GM12873 (cell line): ENCODE results near the gene CAV1.

Experiments used
- TF ChIP-seq, protein P1 (sequence below): IDR thresholded peaks from 2 replicates; pipeline ENCODE4 v1.5.1; 2012; ENCODE audit warnings: low read depth, mild to moderate bottlenecking, moderate library complexity, low read length, control low read depth; ENCODE audit not compliant: insufficient read depth; ENCODE audit errors: missing control alignments

The CAV1 gene

DNA sequence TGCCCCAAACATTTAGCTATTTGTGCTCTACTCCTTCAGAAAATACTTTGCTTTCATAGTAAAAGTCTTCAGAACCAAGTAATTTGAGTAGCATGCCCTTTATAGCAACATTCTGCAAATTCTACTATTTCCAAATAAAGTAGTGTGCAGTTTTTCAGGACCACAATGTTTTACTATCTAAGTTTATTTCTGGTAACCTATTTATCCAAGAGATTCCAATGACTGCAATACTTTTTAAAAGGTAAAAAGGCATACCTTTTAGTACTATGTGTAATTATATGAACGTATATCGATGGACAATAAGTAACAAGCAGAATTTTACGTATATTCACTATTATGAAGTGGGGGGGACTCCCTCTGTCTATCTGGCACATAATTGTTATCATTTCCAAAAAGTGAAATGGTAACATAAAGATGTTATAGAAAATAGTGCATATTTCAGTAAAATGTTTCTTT is 32.2 kb upstream of the CAV1 start:
- TF ChIP-seq, protein P1, sequence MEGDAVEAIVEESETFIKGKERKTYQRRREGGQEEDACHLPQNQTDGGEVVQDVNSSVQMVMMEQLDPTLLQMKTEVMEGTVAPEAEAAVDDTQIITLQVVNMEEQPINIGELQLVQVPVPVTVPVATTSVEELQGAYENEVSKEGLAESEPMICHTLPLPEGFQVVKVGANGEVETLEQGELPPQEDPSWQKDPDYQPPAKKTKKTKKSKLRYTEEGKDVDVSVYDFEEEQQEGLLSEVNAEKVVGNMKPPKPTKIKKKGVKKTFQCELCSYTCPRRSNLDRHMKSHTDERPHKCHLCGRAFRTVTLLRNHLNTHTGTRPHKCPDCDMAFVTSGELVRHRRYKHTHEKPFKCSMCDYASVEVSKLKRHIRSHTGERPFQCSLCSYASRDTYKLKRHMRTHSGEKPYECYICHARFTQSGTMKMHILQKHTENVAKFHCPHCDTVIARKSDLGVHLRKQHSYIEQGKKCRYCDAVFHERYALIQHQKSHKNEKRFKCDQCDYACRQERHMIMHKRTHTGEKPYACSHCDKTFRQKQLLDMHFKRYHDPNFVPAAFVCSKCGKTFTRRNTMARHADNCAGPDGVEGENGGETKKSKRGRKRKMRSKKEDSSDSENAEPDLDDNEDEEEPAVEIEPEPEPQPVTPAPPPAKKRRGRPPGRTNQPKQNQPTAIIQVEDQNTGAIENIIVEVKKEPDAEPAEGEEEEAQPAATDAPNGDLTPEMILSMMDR: no peak

DNA sequence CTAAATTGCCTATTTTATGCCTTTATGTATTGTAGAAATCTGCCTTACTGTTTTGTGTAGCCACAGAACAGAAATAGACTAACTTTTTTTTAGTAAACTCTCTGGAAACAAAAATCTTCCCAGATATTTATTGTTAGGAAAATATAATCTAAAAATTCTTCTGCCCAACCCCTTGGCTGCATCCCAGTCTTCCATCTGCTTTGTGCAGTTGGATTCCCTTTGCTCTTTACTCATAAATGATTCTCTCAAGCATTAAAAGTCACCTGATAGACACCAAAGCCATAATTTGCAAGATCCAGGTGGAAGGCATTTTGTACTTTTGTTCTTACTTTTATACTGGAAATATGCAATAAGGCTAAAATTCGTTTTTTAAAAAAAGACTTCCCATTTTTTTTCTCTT is 31.4 kb upstream of the CAV1 start:
- TF ChIP-seq, protein P1: no peak

DNA sequence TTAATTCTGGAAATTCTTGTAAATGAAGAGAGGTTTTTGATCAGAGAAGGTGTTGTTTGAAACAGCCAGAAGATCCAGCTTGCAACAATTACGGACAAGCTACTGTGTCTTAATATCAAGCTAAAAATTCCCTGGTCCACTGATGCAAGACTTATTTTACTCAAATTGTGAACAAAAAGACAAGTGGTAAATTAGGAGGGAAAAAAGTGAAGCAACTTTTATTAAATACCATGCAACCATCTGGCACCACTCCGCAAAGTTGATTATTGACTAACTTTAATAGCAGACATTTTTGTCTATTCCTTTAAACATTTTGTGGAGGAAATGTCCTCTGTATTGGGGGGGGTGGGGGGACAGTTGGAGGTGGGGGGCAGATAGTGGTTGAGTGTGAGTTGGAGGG is 30.4 kb upstream of the CAV1 start:
- TF ChIP-seq, protein P1: no peak

DNA sequence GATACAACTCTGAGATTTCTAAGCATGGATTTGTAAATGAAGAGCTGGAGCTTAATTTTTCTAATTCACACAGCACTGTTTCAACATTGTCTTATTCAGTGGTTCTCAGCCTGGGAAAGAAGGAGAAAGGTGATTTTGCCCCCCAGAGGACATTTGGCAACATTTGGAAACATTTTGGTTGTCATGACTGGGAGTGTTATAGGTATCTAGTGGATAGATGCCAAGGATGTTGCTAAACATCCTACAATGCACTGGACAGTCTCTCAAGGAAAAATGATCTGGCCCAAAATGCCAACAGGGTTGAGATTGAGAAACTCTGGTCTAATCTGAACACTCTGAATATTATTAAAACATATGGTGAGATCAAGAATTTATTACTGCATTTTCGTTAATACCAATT is 29.1 kb upstream of the CAV1 start:
- TF ChIP-seq, protein P1: no peak

DNA sequence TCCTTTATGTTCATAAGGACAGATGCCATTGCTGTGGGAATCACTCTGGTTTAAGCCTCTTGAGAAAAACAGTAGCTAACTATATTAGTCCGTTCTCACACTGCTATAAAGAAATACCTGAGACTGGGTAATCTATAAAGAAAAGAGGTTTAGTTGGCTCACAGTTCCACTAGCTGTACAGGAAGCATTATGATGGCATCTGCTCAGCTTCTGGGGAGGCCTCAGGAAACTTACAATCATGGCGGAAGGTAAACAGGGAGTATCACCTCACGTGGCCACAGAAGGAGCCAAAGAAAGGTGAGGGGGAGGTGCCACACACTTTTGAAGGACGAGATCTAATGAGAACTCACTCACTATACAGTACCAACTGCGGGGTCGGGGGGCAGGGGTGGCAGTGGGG is 28.2 kb upstream of the CAV1 start:
- TF ChIP-seq, protein P1: no peak

DNA sequence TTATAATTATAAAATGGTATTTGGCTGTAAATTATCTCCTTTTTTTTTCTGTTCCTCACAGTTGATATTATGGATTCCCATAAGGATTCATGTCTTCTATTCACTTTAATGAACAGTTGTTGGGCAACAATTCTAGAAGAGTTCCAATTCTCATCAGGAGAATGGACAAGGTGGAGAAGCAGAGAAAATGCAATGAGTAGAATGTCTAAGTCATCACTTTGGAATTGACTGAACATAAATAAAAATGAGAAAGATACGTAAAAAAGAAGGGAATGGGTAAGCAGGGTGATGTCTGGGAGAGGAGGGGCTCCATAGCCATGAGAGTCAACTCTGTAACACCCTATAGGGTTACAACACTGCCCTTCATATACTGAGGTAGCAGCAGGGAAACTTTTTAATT is 27.1 kb upstream of the CAV1 start:
- TF ChIP-seq, protein P1: no peak

DNA sequence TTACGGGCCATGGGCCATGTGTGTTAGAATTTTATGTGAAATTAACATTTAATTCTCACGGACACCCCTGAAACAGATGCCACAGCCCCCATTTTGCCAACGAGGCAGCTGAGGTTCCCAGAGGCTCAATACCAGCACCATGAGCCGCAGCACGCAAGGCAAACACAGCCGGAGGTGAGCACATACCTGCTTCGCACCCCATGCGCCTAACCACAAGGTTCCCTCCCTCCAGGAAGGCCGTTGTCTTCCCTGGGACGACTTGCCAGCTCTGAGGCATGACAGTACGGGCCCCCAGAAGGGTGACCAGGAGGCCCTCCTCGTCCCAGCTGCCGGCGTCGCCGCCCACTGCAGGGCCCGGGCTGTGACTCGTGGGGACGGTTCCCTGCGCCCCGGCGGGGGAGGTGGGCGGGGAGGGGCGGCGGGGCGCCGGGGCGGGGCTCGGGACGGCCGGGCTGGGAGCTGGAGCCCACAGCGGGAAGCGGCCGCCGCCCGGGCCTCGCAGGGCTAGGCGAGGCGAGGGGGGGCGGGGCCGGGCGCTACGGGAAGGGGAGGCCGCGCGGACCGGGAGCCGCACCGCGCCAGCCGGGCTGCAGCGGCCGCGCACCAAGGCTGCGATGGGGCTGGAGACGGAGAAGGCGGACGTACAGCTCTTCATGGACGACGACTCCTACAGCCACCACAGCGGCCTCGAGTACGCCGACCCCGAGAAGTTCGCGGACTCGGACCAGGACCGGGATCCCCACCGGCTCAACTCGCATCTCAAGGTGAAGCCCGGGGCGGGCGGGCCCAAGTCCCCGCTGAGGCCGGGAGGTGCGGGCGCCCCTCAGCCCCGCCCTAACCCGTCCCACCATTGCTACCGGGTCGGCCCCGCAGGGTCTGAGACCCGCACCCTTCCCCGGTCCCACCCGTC is 25.4 kb upstream of the CAV1 start, which contains the start of gene CAV2:
CAV2 (plus strand) TSS at position 571 of the 910 bp plus-strand sequence; CDS start at position 615, 44 bp downstream.
- TF ChIP-seq, protein P1: no peak
